ENCODE data around the gene RNU1-4.
"Not testable (repeated sequence)": the region's sequence is repeated elsewhere in the genome, so short reads cannot be mapped to it uniquely, and the experiment has no call there.

RNU1-4 gene

DNA sequence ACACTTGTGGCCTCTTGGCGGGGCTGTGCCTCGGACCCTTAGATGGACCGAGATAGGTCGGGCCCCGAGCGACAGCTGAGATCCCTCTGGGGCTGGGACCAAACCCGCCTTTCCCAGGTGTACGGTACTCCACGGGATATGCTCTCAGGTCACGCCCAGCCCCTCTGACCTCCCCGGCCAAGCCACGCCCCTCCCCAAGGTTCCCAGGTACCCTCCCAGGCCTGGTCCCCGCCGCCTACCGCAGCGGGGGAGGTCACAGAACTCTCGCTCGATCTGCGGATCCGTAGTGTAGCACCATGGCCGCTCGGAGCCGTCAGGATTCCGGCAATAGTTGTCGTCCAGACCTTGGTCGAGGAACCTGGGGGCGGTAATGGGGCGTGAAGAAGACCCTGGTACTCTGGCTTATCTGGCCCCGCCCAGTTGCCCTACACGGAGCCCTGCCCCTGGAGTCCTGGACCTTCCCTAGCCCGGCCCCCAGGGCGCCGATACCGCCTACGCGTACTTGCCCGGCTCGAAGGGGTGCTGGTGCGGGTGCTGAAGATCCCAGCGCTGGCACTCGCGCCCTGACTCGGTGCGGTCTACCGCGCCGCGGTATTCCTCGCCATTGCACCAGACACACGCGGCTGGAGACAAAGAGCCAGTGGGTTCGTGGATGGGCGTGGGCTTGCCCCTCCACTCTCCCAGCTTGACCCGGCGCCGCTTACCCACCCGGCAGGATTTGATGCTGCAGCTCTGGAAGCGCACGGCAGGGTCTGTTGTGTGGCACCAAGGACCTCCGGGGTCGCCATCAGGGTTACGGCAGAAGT is 19.5 kb downstream of the RNU1-4 start:
- not testable (repeated sequence) for H3K27me3 ChIP-seq (ENCODE audit: control insufficient read depth, insufficient read depth, low read length, poor library complexity, severe bottlenecking); H3K36me3 ChIP-seq (ENCODE audit: control insufficient read depth, insufficient read depth, low read length); H3K9me3 ChIP-seq (ENCODE audit: control insufficient read depth, low read length); H3K4me3 ChIP-seq (ENCODE audit: insufficient read depth, low read depth, low read length); H3K27ac ChIP-seq (ENCODE audit: insufficient read depth, low read depth, low read length, poor library complexity, severe bottlenecking); H3K4me1 ChIP-seq (ENCODE audit: control insufficient read depth, insufficient read depth, low read length)
- WGBS, 2 experiments = 72 to 79% methylated on average over 15 to 16 of the region's 62 CpGs

DNA sequence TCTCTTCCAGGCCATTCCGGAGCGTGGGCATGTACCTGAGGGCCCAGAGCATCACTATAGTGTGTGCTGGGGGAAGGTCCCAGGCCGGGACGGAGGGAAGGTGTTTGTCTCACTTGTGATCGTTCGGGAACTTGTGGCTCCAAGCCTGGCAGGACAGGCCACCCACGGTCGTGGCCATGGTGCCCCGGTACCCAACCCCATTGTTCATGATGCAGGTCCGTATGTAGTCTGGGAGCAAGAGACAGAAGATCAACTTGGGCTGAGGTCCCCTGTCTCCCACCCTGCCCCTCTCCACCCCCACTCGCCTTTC is 20.1 kb downstream of the RNU1-4 start:
- not testable (repeated sequence) for H3K27me3 ChIP-seq (ENCODE audit: control insufficient read depth, insufficient read depth, low read length, poor library complexity, severe bottlenecking); H3K27ac ChIP-seq (ENCODE audit: insufficient read depth, low read depth, low read length, poor library complexity, severe bottlenecking); H3K9me3 ChIP-seq (ENCODE audit: control insufficient read depth, low read length); H3K4me3 ChIP-seq (ENCODE audit: insufficient read depth, low read depth, low read length); H3K4me1 ChIP-seq (ENCODE audit: control insufficient read depth, insufficient read depth, low read length); H3K36me3 ChIP-seq (ENCODE audit: control insufficient read depth, insufficient read depth, low read length)
- 92 to 98% methylated on average over 4 to 5 of the region's 11 CpGs for WGBS, 2 experiments

DNA sequence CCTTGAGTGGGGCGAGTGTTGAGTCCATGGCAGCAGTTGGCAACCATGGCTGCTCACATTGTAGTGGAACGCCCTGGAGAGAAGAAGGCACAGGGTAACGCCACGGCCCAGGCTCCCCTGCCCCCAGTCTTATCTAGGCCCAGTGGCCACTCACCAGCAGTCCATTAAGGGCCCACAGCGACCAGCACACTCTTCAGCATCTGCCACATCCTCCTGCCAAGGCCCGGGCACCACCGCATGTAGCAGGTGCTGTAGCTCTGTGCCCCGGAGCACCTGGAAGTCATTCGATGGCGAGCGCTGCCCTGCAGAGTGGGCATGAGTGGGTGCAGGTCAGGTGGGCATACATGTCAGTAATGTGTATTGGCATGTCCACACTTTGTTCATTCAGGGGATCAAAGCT is 20.5 kb downstream of the RNU1-4 start:
- H3K4me1 ChIP-seq (ENCODE audit: control insufficient read depth, insufficient read depth, low read length); H3K9me3 ChIP-seq (ENCODE audit: control insufficient read depth, low read length); H3K4me3 ChIP-seq (ENCODE audit: insufficient read depth, low read depth, low read length); H3K36me3 ChIP-seq (ENCODE audit: control insufficient read depth, insufficient read depth, low read length); H3K27ac ChIP-seq (ENCODE audit: insufficient read depth, low read depth, low read length, poor library complexity, severe bottlenecking); H3K27me3 ChIP-seq (ENCODE audit: control insufficient read depth, insufficient read depth, low read length, poor library complexity, severe bottlenecking): not testable (repeated sequence)
- 98% methylated on average over 11 of the region's 11 CpGs for WGBS, 2 experiments

DNA sequence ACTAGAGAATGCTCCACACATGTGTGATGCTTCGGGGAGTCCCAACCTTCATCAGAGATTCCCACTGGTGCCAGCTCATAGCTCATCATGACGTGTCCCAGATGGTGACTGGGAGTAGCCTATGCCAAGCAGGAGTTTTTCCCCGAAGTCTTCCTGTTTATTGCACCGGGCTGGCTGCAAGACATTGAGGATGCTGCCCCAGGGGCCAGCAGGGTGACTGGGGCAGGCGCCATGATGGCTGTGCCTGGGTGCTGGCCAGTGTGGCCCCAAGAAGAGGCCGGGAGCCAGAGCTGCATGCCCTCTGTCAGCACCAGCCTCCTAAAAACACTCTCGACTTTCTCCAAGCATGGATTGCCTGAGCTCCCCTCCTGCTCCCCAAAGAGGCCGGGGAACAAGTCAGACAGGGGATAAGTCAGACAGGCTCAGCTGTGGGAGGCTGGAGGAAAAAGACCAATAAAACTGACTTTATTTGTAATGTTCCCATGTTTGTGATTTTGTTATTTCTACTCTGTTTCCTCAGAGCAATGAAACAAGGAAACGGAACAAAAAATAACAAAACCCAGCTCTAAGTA is 24.0 kb downstream of the RNU1-4 start:
- not testable (repeated sequence) for H3K27ac ChIP-seq (ENCODE audit: insufficient read depth, low read depth, low read length, poor library complexity, severe bottlenecking); H3K27me3 ChIP-seq (ENCODE audit: control insufficient read depth, insufficient read depth, low read length, poor library complexity, severe bottlenecking); H3K4me1 ChIP-seq (ENCODE audit: control insufficient read depth, insufficient read depth, low read length); H3K36me3 ChIP-seq (ENCODE audit: control insufficient read depth, insufficient read depth, low read length); H3K4me3 ChIP-seq (ENCODE audit: insufficient read depth, low read depth, low read length); H3K9me3 ChIP-seq (ENCODE audit: control insufficient read depth, low read length)
- 92 to 93% methylated on average over 8 of the region's 9 CpGs for WGBS, 2 experiments

DNA sequence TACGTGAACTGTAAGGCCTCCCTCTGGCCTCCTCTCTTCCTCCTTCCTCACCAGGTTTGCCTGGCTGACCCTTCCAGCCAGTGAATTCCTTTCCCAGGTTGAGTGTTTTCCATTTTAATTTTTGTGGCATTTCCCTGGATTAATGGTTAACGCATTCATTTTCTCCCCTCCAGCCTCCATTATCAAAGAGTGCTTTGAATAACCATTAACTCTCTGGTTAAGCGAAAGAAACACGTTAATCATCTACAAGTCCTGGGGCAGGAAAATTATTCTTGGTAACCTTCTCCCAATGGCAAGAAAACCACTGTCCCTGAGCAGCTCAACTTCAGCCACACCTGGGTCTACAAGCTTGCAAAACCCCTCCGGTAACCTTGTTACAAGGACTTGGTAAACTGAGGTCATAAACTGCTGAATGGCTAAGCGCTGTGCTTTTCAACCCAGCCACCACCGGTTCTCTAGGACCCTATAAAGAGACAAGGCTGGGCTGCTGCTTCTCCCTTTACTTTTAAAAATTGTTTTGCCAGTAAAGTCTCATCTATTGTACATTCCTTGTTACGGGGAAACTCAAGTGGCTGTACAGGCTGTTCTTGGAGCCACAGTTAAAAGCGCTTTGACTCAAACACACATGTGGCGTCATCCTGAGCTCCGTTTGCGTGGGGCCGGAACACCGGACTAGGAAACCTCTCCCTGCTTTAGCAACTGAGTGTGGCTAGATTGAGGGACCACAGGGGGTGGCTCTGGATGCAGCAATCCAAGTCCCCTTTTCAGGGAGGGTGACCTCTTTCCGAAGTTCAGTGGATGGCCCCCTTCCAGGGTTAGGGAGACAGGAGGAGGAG is 24.7 kb downstream of the RNU1-4 start:
- not testable (repeated sequence) for H3K27me3 ChIP-seq (ENCODE audit: control insufficient read depth, insufficient read depth, low read length, poor library complexity, severe bottlenecking); H3K4me3 ChIP-seq (ENCODE audit: insufficient read depth, low read depth, low read length); H3K9me3 ChIP-seq (ENCODE audit: control insufficient read depth, low read length); H3K4me1 ChIP-seq (ENCODE audit: control insufficient read depth, insufficient read depth, low read length); H3K36me3 ChIP-seq (ENCODE audit: control insufficient read depth, insufficient read depth, low read length); H3K27ac ChIP-seq (ENCODE audit: insufficient read depth, low read depth, low read length, poor library complexity, severe bottlenecking)
- 93 to 94% methylated on average over 13 of the region's 15 CpGs for WGBS, 2 experiments

DNA sequence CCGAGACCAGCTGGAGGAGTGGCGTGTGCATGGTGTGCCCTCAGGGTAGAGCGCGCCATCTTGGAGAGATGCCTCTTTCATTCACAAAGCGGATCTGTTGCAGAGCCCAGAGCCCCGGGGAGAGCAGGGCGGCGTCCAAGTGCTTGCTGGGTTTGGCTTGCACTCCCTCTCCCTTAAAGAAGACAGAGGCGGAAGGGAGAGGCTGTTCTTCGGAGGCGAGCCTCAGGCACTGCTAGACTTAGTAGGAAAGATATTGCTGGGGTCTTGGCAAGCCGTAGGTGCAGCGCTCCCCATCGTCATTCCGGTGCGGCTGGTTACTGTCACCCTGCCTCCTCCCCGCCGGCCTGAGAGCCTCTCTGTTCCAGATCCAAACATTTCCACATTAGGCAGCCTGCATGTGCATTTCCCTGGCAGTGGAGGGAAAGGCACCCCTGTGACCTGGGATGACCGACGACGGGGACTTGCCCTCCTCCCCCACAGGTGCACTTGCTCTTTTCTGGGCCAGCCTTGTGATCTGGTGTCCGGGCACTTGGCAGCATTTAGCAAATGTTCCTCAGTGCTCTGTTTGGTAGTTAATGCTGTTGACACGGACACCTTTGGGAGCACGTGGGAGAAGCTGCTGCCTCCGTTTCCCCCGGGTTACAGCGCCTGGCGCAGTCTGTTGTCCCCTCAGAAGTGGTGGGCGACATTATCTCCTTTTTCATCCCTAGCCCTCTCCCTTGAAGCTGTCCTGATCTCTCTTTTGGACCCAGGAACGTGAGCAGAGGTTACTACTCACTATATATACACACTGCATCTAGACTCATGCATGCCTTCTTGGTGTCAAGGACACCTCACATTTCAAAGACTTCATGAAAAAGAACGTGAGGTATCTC is 25.7 kb downstream of the RNU1-4 start:
- not testable (repeated sequence) for H3K36me3 ChIP-seq (ENCODE audit: control insufficient read depth, insufficient read depth, low read length); H3K27me3 ChIP-seq (ENCODE audit: control insufficient read depth, insufficient read depth, low read length, poor library complexity, severe bottlenecking); H3K4me3 ChIP-seq (ENCODE audit: insufficient read depth, low read depth, low read length); H3K27ac ChIP-seq (ENCODE audit: insufficient read depth, low read depth, low read length, poor library complexity, severe bottlenecking); H3K9me3 ChIP-seq (ENCODE audit: control insufficient read depth, low read length); H3K4me1 ChIP-seq (ENCODE audit: control insufficient read depth, insufficient read depth, low read length)
- 90 to 92% methylated on average over 20 of the region's 31 CpGs for WGBS, 2 experiments

DNA sequence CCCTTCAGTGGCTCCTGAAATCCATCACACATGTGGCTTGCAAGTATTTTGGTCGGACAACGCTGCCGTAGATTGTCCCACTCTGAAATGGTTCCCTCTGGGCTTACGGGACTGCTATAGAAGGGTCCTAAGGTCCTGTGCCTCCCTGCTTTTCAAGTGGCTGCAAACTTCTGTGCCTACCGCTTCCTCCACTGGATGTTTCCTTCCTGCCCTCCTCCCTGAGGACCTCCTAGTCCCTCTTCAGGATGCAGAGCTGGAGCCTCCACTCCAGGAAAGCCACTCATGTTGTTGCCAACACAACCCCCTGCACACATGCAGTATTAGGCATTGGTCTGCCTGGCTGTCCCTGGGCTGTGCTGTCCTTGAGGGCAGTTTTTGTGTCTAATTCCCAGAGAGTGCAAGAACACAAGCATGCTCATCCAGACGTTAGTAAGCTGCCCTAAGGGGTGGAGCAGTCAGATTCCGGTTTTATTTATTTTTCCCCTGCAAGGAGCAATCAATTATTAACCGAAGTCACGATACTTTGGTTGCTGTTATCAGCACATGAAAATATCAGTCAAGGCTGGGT is 26.5 kb downstream of the RNU1-4 start:
- H3K36me3 ChIP-seq (ENCODE audit: control insufficient read depth, insufficient read depth, low read length); H3K4me1 ChIP-seq (ENCODE audit: control insufficient read depth, insufficient read depth, low read length); H3K27me3 ChIP-seq (ENCODE audit: control insufficient read depth, insufficient read depth, low read length, poor library complexity, severe bottlenecking); H3K4me3 ChIP-seq (ENCODE audit: insufficient read depth, low read depth, low read length); H3K9me3 ChIP-seq (ENCODE audit: control insufficient read depth, low read length); H3K27ac ChIP-seq (ENCODE audit: insufficient read depth, low read depth, low read length, poor library complexity, severe bottlenecking): not testable (repeated sequence)
- WGBS, 2 experiments = 89 to 93% methylated on average over 8 of the region's 9 CpGs

DNA sequence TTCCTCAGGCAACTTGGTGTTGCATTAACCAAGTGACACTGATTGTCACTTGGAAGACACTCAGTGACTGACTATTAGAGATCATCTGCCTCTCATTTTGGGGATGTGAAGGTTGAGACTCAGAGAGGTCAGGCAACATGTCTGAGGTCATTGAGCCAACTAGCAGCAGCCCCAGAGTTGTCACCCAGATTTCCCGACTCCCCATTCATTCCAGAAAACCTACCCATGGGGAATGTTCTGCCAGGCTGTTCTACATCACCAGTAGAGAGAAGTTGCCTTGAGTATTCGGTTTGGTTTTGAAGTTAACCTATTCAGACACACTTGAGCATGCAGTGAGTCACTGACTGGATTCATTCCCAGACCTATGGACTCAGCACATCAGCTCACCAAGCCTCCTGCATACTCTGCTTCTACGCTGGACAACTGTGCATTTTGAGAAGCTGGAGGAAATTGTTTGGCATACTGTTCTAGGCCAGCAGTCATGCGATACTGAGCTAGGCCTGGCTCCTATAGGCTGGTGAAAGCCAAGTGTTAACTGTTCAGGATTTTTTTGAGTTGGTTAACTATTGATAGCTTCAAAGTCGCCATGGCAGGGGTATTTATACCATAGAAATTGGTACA is 29.9 kb downstream of the RNU1-4 start:
- 95% methylated on average over 3 to 4 of the region's 5 CpGs for WGBS, 2 experiments
- H3K4me1 ChIP-seq (ENCODE audit: control insufficient read depth, insufficient read depth, low read length); H3K4me3 ChIP-seq (ENCODE audit: insufficient read depth, low read depth, low read length); H3K27ac ChIP-seq (ENCODE audit: insufficient read depth, low read depth, low read length, poor library complexity, severe bottlenecking); H3K36me3 ChIP-seq (ENCODE audit: control insufficient read depth, insufficient read depth, low read length); H3K27me3 ChIP-seq (ENCODE audit: control insufficient read depth, insufficient read depth, low read length, poor library complexity, severe bottlenecking); H3K9me3 ChIP-seq (ENCODE audit: control insufficient read depth, low read length): not testable (repeated sequence)

DNA sequence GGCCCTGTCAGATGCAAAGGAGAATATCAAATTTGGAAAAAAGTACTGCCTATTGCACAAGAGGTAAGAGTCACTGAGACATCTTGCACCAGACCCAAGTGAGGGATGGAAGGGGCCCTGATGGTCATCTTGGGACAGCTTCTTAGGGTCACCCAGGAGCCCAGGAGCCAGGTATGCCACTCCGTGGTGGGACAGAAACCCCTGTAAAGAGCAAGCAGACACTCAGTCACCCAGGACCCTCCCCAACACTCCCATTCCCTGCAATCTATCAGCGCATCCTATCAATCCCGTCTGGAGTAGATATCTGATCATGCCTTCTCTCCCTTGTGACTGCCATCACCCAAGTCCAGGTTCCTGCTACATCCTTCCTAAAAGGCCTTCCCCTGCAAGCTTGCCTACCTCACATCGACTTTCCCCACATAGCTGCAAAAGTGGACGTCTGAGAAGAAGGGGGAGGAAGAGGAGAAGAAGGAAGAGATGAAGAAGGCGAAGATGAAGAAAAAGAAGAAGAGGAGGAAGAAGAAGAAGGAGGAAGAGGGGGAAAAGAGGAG is 30.7 kb downstream of the RNU1-4 start:
- not testable (repeated sequence) for H3K9me3 ChIP-seq (ENCODE audit: control insufficient read depth, low read length); H3K27ac ChIP-seq (ENCODE audit: insufficient read depth, low read depth, low read length, poor library complexity, severe bottlenecking); H3K27me3 ChIP-seq (ENCODE audit: control insufficient read depth, insufficient read depth, low read length, poor library complexity, severe bottlenecking); H3K4me1 ChIP-seq (ENCODE audit: control insufficient read depth, insufficient read depth, low read length); H3K4me3 ChIP-seq (ENCODE audit: insufficient read depth, low read depth, low read length); H3K36me3 ChIP-seq (ENCODE audit: control insufficient read depth, insufficient read depth, low read length)
- WGBS, 2 experiments = 70 to 78% methylated on average over 3 of the region's 6 CpGs

All from ectodermal cell (in vitro differentiated cells).